GM19099 (cell line): ENCODE data around the gene SWAP70.

Experiments used
- POLR2A ChIP-seq: IDR thresholded peaks from 3 replicates; pipeline ENCODE4 v1.6.1; 2011; ENCODE audit warnings: low read depth; ENCODE audit not compliant: insufficient read length; ENCODE audit errors: extremely low read depth

SWAP70 gene

DNA sequence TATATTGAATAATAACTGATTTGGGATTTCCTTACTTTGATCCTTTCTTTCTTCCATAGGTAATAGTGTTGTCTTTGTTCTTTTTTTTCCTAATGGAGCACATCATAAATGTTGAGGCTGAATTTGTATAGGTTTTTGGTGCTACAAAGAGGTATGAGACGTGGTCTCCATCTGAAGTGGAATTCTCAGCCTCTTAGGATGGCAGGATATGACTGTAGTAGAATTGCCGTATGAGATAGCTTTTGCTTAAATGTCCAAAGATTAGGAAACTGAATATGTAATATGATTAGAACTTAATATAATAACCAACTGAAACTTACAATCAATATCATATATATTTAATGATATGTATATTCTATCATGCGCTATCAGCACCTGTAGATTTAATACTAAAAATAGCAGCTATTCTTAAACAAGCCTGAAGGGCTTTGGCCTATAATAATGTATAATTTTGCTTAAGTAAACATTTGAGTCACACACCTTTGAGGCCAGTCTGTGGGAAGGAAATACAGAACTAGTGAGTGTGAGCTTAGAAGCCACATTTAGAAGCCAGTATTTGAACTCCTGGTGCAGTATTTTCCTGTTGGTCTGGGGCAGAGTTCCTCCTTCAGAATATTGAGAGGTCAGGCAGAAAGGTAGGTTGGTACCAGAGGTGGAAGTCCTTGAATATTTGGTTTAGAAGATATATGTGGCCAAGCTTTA is 62.6 kb downstream of the SWAP70 start:
- TF ChIP-seq POLR2A = no peak

DNA sequence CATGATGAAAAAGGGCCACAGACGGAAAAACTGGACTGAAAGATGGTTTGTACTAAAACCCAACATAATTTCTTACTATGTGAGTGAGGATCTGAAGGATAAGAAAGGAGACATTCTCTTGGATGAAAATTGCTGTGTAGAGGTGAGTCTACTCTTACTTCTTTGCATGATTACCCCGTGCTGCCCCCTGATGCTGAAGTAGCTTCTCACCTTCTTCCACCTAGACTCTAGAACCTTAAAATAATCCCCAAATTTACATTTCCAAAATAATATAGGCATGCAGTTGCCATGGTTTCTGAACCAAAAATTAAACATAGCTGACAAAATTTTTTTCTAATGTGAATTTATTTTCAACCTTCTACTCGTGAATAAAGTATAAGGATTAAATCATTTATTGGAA is 64.2 kb downstream of the SWAP70 start:
- no peak for TF ChIP-seq POLR2A

DNA sequence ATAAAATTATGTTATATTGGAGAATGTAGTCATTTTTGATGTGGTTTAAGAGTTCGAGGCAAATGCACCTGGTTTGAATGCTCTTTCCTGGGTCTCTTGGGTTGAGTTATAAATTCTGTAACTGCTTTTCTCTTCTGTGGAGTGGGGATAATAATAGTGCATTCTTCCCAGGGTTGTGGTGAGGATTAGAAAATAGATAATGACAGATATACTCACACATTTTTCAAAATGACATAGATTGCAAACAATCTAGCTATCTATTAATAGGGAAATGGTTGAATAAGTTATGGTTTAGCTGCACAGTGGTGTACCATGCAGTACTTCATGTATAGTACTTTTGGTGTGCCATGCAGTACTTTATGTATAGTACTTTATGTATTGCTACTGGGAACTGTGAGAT is 67.4 kb downstream of the SWAP70 start:
- no peak for TF ChIP-seq POLR2A

DNA sequence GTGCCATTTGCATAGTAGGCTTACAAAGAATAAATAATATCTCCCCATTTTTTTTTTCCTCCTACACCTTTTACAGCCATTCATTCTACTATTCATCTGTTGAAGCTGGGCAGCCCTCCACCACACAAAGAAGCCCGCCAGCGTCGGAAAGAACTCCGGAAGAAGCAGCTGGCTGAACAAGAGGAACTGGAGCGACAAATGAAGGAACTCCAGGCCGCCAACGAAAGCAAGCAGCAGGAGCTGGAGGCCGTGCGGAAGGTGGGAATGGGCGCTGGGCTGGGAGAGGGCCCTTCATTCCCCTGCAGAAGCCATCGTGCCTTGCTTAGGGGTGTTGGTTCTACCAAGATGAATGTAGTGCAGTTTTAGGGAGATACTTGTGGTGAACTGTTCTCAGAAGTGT is 68.6 kb downstream of the SWAP70 start:
- TF ChIP-seq POLR2A = no peak

DNA sequence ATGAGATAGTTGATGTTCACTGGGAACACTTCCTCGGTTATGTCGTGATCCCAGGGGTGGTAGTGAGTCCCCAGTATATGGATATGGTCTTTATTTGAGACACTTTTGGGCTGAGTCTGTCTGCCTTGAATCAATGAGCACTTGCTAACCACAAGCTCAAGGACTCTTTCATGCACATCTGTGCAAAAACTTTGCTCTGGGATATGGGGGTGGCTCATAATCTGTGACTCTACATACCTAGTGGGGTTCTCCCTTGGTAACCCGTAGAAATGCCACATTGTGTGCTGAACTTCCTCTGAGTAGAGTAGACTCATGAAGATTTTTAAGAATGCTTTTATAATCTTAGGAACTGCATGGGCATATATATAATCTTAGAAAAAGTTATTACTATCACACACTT is 69.3 kb downstream of the SWAP70 start:
- no peak for TF ChIP-seq POLR2A

DNA sequence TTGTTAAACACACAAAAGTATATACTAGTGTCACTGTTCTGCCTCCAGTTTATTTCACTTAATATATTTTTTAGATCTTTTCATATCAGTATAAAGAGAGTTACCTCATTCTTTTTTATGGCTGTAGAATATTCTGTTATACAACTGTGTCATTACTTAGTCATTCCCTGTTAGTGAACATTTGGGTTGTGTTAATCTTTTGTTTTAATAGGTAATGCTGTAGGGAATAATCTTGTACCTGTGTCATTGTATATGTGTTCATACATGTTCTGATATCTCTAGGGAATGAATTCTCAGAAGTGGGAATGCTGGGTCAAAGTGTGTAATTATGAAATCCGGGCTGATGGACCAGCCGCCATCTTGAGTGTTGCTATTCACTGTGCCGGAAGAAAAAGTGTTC is 71.4 kb downstream of the SWAP70 start:
- TF ChIP-seq POLR2A = no peak

DNA sequence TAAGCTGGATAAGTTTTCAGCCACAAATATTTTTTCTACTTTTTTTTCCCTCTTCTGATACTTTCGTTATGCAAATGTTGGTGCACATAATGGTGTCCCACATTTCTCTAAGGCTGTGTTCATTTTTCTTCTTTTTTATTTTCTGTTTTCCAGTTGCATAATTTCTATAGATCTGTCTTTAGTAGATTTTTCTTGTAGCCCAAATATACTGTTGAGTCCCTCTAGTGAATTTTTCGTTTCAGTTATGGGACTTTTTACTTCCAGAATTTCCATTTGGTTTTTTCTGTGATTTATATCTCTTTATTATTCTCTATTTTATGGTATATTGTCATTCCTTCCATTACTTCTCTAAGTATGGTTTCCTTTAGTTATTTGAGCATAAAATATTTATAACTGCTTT is 72.0 kb downstream of the SWAP70 start:
- TF ChIP-seq POLR2A = no peak

DNA sequence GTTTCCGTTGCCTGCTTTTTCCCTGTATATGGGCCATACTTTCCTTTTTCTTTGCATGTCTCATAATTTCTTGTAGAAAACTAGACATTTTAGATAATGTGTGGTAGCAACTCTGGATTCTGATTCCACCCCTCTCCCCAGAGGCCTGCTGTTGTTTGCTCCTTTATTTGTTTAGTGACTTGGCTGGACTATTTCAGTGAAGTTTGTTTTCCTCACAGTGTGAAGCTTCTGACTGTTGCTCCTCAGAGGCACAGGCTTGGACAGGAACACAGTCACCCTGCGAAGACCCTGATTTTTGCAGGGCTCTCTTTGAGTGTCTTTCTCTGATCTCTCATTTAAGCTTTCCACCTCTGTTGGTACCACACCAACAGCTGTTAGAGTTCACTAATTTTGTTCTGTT is 72.5 kb downstream of the SWAP70 start:
- TF ChIP-seq POLR2A = no peak

DNA sequence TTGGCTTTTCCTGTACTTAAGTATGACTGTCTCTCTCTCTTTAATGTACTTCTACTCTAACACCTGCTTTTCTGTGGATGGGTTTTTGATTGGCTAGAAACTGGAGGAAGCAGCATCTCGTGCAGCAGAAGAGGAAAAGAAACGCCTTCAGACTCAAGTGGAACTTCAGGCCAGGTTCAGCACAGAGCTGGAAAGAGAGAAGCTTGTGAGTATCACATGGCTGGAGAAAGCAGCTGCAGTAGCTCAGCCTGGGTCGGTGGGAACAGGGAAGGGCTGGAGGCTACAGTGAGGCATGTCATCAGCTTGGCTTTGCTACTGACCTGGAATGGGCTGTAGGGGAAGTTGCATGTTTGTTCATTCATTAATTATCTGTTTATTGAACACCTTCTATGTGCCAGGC is 74.2 kb downstream of the SWAP70 start:
- TF ChIP-seq POLR2A = no peak

DNA sequence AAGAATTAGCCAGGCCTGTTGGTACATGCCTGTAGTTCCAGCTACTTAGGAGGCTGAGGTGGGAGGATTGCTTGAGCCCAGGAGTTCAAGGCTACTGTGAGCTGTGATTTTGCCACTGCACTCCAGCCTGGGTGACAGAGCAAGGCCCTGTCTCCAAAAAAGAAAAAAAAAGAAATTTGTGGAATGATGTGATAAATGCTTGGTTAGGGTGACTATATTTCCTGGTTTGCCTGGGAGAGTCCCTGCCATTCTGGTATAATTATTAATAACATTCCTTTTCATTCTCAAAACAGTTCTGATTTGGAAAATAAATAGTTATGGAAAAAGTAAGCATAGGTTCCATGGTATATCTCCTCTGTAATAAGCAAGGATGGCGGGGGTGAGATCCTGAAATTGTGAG is 74.8 kb downstream of the SWAP70 start:
- TF ChIP-seq POLR2A = no peak

DNA sequence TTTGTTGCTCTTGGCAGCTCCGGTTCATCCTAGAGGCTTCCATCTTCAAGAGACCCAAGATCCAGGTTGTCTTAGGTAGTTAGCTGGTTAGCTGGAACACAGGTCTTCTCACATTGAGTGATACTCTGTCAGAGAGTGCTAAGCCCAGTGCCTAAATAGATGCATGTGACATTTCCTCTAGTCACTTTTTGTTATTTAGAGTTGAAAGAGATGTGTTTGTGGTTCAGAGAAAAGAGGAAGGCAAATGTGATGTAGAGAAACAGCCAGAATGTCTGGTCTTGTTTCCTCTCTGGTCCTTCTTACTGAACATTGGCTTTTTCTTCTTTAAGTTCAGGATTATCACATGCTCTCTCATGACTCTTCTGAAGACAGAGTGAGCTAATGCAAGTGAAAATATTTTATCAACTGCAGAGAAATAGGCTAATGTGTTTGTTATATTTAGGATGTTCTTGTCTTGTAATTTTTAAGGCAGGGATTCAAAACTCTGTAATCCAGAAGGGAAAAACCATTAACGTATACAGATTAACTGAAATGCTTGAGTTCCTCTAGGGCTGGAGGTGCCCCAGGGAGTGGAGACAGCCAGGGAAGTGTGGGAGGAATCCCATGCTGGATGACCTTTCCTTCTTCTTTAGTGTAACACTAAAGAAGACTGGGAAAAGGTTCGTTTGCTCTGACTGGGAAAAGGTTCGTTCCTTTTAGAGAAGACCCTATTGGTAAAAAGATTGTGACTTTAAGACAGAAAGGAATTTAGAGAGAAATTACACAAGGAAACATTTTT is 75.4 kb downstream of the SWAP70 start:
- no peak for TF ChIP-seq POLR2A

DNA sequence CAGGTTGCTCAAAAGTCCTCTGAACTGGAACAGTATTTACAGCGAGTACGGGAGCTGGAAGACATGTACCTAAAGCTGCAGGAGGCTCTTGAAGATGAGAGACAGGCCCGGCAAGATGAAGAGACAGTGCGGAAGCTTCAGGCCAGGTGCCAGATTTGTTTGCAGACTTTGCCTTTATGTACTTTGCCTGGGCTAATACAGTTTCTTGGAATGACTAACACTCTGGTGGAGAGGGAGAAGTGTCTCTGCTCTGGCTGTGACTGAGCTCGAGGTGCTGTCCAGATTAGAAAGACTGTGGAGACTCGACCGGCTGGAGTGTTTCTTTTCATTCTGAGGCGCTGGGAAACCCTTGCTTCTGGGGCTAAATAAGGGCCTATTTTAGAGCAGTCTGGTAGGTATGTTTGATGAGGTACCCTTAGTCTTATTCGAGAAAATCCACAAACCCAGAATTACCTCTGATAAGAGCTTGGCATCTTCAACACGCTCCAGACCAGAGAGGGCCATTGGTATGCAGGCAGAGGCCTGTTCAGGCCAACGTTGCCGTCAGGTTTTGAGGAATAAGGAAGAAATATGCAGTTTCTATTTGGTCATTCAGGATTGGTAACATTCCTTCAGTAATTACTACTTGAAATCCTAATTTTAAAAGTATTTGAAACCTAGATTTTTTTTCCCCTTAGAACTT is 76.5 kb downstream of the SWAP70 start:
- no peak for TF ChIP-seq POLR2A

DNA sequence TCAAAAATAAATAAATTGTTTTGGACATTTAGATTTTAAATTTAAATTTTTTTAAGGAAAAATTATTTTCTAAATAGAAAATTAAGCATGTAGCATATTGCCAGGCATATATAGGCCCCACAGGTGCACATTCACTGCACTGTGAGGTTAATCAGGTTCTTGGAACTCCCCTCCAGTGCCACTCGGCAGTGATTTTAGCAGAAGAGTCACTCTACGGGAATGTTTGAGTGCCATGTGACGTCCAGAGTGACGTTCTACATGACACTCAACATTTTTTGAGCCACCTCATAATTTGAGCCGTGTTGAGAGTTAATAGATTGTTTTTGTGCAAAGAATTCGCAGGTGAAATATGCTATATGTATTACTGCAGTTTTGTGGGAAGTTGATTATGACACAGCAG is 77.4 kb downstream of the SWAP70 start:
- TF ChIP-seq POLR2A = no peak

DNA sequence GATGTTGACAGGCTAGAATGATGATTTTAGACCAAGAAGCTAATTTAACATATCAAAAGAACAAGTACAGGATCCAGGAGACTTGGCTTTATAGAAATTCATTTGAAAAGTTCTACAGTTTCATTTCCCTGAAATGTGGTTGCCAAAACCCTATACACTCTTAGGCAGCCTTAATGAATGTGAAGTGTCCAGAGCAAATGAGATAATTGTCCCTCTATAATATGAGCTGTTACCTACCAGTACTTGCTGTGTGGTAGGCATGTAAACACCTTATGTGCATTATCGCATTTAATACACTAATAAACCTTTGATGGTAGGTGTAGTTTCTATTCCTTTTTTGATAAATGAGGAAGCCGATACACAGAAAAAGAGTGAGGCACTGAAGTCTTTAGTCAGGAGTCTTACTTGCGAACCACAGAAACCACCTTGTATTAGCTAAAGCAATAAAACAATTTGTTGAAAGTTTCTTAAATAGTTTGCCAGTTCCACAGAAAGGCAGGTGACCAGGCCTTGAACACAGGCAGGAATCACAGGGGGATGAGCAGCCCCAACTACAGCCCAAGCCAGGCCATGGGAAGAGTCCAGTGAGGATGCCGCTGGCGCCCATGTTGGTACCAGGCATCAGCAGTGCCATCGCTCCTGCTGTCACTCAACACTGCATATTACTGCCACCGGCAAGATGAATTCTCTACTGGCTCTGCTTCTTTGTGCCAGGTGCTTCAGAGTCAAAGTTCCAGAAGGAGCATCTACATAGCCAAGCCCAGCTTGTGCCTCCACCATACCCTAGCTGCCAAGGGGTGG is 81.7 kb downstream of the SWAP70 start:
- no peak for TF ChIP-seq POLR2A

DNA sequence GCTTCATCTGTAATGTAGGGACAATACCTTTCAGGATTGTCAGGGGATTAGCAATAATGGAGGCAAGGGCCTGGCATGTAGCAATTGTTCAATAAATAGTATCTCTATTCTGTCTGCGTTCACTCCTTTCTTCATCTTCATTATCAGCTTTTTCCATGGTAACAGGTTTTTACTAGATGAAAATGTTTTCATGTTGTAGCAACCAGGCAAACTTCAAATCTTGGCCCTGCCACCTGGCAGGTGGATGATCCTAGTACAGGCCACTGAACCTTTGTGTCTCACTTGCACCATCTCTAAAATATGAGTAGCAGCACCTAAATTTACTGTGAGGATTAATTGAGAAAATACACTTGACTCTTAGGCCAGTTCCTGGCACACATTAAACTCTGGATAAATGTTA is 83.4 kb downstream of the SWAP70 start:
- TF ChIP-seq POLR2A = no peak
